GM12878 (cell line): Measurements from ENCODE around the gene BCKDK. TPM values are rescaled to one million over a fixed set of nuclear protein-coding genes. Genes with fewer than 3 reads are reported as not detected.

Source experiments
- ATAC-seq: fragments of 200-7000 bp; cut with Tn5 transposase; 3 replicates; pipeline ENCODE4 v1.9.1; 2020; ENCODE audit warnings: mild to moderate bottlenecking, moderate library complexity
- BruUV-seq: library from RNA; stranded (reverse); fragments of 400-500 nt; replicated peaks from 2 replicates; lab custom pipeline; 2021; lab: Mats Ljungman, UMichigan
- CTCF ChIA-PET: fragments of 300-600 bp; sonication (Branson Sonifier 250); formaldehyde crosslinking; extraction: SDS; loops from one replicate; lab custom pipeline; 2021; ENCODE audit warnings: inconsistent platforms; lab: Yijun Ruan, JAX
- POLR2A ChIA-PET: fragments of 350-600 bp; formaldehyde crosslinking; extraction: SDS; loops from one replicate; lab custom pipeline; 2021; ENCODE audit warnings: inconsistent platforms; lab: Charles Lee
- RAD21 ChIA-PET: fragments of 300-600 bp; sonication (Branson Sonifier 250); formaldehyde crosslinking; loops from one replicate; lab custom pipeline; 2023; ENCODE audit warnings: antibody characterized with exemption; ENCODE audit not compliant: unreplicated experiment; lab: Charles Lee
- SMC1A ChIA-PET: fragments of 300-600 bp; sonication (Branson Sonifier 250); formaldehyde crosslinking; loops from one replicate; lab custom pipeline; 2023; ENCODE audit not compliant: unreplicated experiment, uncharacterized antibody; lab: Charles Lee
- DNase-seq: peaks from one replicate; pipeline ENCODE4 v3.0.0-alpha.2; 2011; ENCODE audit warnings: low read depth, low spot score
- FAIRE-seq: peaks from 3 replicates; lab custom pipeline; 2011; peaks lifted over from hg19 to GRCh38; lab: Jason Lieb, UNC
- H2AFZ ChIP-seq: 2 replicates; pipeline ENCODE4 v1.6.0; 2011; ENCODE audit warnings: low read depth, low read length, control low read depth; ENCODE audit not compliant: control insufficient read depth
- H3K27ac ChIP-seq: 2 replicates; pipeline ENCODE4 v1.5.1; 2011; ENCODE audit warnings: control low read depth; ENCODE audit not compliant: control insufficient read depth, insufficient read depth
- H3K27me3 ChIP-seq, 2 experiments: replicated peaks in 1 of 2; 2 replicates each; pipeline versions ENCODE4 v1.6.0 to v1.6.1; 2011; ENCODE audit warnings: low read length in 1 of 2; ENCODE audit not compliant: control insufficient read depth in 2 of 2, insufficient read depth in 2 of 2
- H3K36me3 ChIP-seq, 2 experiments: 2 replicates each; pipeline ENCODE4 v1.5.1; 2011; ENCODE audit warnings: low read length in 1 of 2; ENCODE audit not compliant: control insufficient read depth in 2 of 2, insufficient read depth in 2 of 2
- H3K4me1 ChIP-seq: 2 replicates; pipeline ENCODE4 v1.6.1; 2011; ENCODE audit warnings: mild to moderate bottlenecking, low read length, moderate library complexity, mixed read lengths; ENCODE audit not compliant: control insufficient read depth, insufficient read depth
- H3K4me2 ChIP-seq: 2 replicates; pipeline ENCODE4 v1.6.0; 2011; ENCODE audit warnings: control low read depth; ENCODE audit not compliant: control insufficient read depth, insufficient read depth
- H3K4me3 ChIP-seq: fragments of 200-600 bp; sonication (generic); 2 replicates; pipeline ENCODE4 v1.5.1; 2016
- H3K79me2 ChIP-seq: 2 replicates; pipeline ENCODE4 v1.6.0; 2011; ENCODE audit warnings: low read length; ENCODE audit not compliant: control insufficient read depth, insufficient read depth
- H3K9ac ChIP-seq: 2 replicates; pipeline ENCODE4 v1.8.0; 2011; ENCODE audit warnings: low read length, control low read depth, mixed read lengths; ENCODE audit not compliant: control insufficient read depth, insufficient read depth
- H3K9me3 ChIP-seq: replicated peaks from 3 replicates; pipeline ENCODE4 v1.5.1; 2011; ENCODE audit warnings: mild to moderate bottlenecking, low read length; ENCODE audit not compliant: control insufficient read depth, insufficient read depth
- H4K20me1 ChIP-seq: 2 replicates; pipeline ENCODE4 v1.6.0; 2011; ENCODE audit not compliant: control insufficient read depth, insufficient read depth
- ASH2L ChIP-seq: fragments of 300-600, 200-600 bp; sonication (generic); IDR thresholded peaks from 2 replicates; pipeline ENCODE4 v1.6.1; 2017; ENCODE audit warnings: low read depth, mild to moderate bottlenecking, borderline replicate concordance
- CEBPB ChIP-seq, 2 experiments: fragments of 150-350 bp in 1 of 2; IDR thresholded peaks; 2 replicates each; pipeline ENCODE4 v1.6.1; 2012 to 2014; ENCODE audit warnings: low read depth in 2 of 2, low read length in 2 of 2, borderline replicate concordance in 1 of 2, inconsistent platforms in 1 of 2
- CREM ChIP-seq: IDR thresholded peaks from 2 replicates; pipeline ENCODE4 v1.6.1; 2014; ENCODE audit warnings: antibody characterized with exemption, low read depth
- EED ChIP-seq: sonication (generic); IDR thresholded peaks from 2 replicates; pipeline ENCODE4 v1.6.1; 2016; ENCODE audit warnings: antibody characterized with exemption, low read depth
- GABPA ChIP-seq: IDR thresholded peaks from 2 replicates; pipeline ENCODE4 v1.6.1; 2014; ENCODE audit warnings: antibody characterized with exemption, low read depth, mild to moderate bottlenecking, inconsistent platforms
- HDAC6 ChIP-seq: fragments of 200-600 bp; sonication (generic); IDR thresholded peaks from one replicate; pipeline ENCODE4 v1.8.0; 2017; ENCODE audit warnings: antibody characterized with exemption; ENCODE audit not compliant: unreplicated experiment
- JUNB ChIP-seq: IDR thresholded peaks from 2 replicates; pipeline ENCODE4 v1.6.1; 2016; ENCODE audit warnings: antibody characterized with exemption, mild to moderate bottlenecking
- JUND ChIP-seq: IDR thresholded peaks from 2 replicates; pipeline ENCODE4 v1.6.1; 2012; ENCODE audit warnings: low read depth, mild to moderate bottlenecking, low read length, improper control_type of control experiment, moderate library complexity
- WGBS: methylation state at CpG from one replicate; pipeline ENCODE4 v1.1.6; 2016; ENCODE audit warnings: low lambda C conversion rate; ENCODE audit not compliant: insufficient replicate concordance, insufficient coverage; ENCODE audit errors: missing lambda C conversion rate; 5-methylcytosine and 5-hydroxymethylcytosine counted together
- in situ Hi-C: fragments of 300-500 bp; cut with MboI; formaldehyde crosslinking; loops from 9 replicates; pipeline ENCODE4 v1.14.3; 2018; ENCODE audit warnings: mixed read lengths
- intact Hi-C: fragments of 100-400 bp; cut with micrococcal nuclease; formaldehyde crosslinking; loops from one replicate; pipeline ENCODE4 v1.14.2; 2022; ENCODE audit not compliant: unreplicated experiment
- polyA plus RNA-seq, 11 experiments: library from polyadenylated mRNA; depleted of rRNA in 4 of 11; unstranded in 6 of 11; stranded (reverse) in 5 of 11; fragments of >200 nt; fragmentation: Nextera tagmentation in 4 of 11; fragmentation: Illumina TruSeq in 1 of 11; extraction: Ambion mirVana in 4 of 11; extraction: Trizol in 1 of 11; gene quantifications; 1 replicate in 1 of 11; 2 replicates in 10 of 11; pipeline versions ENCODE4 v1.2.1 to v1.2.3, GENCODE V29; 2011 to 2016; ENCODE audit warnings: inconsistent platforms in 2 of 11, missing spikeins in 2 of 11, low read depth in 1 of 11
- total RNA-seq, 4 experiments: library from RNA; depleted of rRNA in 3 of 4; stranded (reverse); fragments of >200 nt in 3 of 4; fragmentation: Illumina TruSeq in 1 of 4; extraction: Trizol in 1 of 4; gene quantifications; 2 replicates each; pipeline versions ENCODE4 v1.2.1 to v1.2.3, GENCODE V29; 2013 to 2021
- TF ChIP-seq, protein P1 (sequence below): IDR thresholded peaks from 2 replicates; pipeline ENCODE4 v1.6.1; 2011; ENCODE audit warnings: borderline replicate concordance, low read depth, mild to moderate bottlenecking, moderate library complexity, mixed read lengths, low read length; ENCODE audit not compliant: insufficient read depth; ENCODE audit errors: extremely low read length
- TF ChIP-seq, protein P2 (sequence below): fragments of 450-650 bp; IDR thresholded peaks from 2 replicates; pipeline ENCODE4 v1.6.1; 2014; ENCODE audit warnings: mild to moderate bottlenecking
- TF ChIP-seq, protein P3 (sequence below): fragments of 450-650 bp; formaldehyde crosslinking; IDR thresholded peaks from 2 replicates; pipeline ENCODE4 v1.5.0; 2022; ENCODE audit warnings: mild to moderate bottlenecking, missing genetic modification characterization
- TF ChIP-seq, protein P4 (sequence below): IDR thresholded peaks from 2 replicates; pipeline ENCODE4 v1.6.1; 2011; ENCODE audit warnings: low read depth, low read length, improper control_type of control experiment, borderline replicate concordance

The BCKDK gene
- total and polyA plus RNA-seq, 10 of the 15 experiments (the other 5 are each of a cell fraction or from before 2014, with no cell fraction given): 0.68 to 56.6 (median 32.8) TPM

DNA sequence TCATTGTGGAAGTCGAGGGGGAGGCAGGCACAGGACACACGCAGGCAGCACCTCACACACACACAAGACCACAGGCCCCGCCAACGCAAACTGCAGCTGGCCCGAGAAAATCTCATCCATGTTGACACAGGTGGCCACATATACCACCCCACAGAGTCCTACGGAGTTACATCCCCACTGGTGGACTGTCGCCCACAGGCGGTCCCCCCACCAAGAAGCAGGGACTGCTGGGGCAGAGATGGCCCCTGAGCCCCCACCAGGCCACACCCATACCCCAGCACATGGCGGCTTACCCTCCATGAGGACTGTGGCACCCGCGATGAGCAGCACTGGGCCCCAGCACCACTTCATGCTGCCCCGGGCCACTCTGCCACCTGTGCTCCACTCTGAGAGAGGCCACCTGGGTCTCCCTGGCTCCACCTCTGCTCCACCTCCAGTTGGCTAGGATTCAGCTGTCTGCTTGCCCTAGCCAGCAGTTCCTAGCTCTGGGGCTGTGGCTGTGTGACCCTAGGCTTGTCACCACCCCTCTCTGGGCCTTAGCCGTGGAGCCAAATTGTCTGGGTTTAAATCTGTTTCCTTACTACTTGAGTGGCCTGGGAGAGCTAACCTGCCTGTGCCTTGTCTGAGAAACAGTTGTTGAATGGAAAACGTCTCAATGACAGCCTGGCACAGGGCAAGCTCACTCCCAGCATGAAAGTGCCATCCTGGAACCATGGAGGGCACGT is 19.6 kb upstream of the BCKDK start, which contains the start of gene PRSS53:
TSS of gene PRSS53 (minus strand) at position 485 of the 725 bp plus-strand sequence. CDS start at position 351, 134 bp downstream.
- in situ Hi-C loops (no loop called here), intact Hi-C loops (no loop called here)
- no peak within 1 kb of the TSS for H3K9ac ChIP-seq
- CTCF ChIA-PET: no interaction called here
- RAD21 ChIA-PET: no interaction called here
- no peak for TF ChIP-seq ASH2L
- TF ChIP-seq EED: no peak
- TF ChIP-seq, protein P1, sequence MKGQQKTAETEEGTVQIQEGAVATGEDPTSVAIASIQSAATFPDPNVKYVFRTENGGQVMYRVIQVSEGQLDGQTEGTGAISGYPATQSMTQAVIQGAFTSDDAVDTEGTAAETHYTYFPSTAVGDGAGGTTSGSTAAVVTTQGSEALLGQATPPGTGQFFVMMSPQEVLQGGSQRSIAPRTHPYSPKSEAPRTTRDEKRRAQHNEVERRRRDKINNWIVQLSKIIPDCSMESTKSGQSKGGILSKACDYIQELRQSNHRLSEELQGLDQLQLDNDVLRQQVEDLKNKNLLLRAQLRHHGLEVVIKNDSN: no peak
- TF ChIP-seq, protein P2, sequence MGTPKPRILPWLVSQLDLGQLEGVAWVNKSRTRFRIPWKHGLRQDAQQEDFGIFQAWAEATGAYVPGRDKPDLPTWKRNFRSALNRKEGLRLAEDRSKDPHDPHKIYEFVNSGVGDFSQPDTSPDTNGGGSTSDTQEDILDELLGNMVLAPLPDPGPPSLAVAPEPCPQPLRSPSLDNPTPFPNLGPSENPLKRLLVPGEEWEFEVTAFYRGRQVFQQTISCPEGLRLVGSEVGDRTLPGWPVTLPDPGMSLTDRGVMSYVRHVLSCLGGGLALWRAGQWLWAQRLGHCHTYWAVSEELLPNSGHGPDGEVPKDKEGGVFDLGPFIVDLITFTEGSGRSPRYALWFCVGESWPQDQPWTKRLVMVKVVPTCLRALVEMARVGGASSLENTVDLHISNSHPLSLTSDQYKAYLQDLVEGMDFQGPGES: no peak
- no peak for TF ChIP-seq CREM
- no peak for TF ChIP-seq HDAC6
- TF ChIP-seq JUNB: no peak
- no peak for TF ChIP-seq GABPA
- no peak for TF ChIP-seq CEBPB (IDR thresholded peaks at IDR 0.05; ENCODE audit: borderline replicate concordance in 1 of 2, low read depth in 2 of 2, low read length in 2 of 2)
- TF ChIP-seq, protein P3, sequence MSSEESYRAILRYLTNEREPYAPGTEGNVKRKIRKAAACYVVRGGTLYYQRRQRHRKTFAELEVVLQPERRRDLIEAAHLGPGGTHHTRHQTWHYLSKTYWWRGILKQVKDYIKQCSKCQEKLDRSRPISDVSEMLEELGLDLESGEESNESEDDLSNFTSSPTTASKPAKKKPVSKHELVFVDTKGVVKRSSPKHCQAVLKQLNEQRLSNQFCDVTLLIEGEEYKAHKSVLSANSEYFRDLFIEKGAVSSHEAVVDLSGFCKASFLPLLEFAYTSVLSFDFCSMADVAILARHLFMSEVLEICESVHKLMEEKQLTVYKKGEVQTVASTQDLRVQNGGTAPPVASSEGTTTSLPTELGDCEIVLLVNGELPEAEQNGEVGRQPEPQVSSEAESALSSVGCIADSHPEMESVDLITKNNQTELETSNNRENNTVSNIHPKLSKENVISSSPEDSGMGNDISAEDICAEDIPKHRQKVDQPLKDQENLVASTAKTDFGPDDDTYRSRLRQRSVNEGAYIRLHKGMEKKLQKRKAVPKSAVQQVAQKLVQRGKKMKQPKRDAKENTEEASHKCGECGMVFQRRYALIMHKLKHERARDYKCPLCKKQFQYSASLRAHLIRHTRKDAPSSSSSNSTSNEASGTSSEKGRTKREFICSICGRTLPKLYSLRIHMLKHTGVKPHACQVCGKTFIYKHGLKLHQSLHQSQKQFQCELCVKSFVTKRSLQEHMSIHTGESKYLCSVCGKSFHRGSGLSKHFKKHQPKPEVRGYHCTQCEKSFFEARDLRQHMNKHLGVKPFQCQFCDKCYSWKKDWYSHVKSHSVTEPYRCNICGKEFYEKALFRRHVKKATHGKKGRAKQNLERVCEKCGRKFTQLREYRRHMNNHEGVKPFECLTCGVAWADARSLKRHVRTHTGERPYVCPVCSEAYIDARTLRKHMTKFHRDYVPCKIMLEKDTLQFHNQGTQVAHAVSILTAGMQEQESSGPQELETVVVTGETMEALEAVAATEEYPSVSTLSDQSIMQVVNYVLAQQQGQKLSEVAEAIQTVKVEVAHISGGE (CRISPR knock-in tag): no peak
- no peak for TF ChIP-seq JUND
- TF ChIP-seq, protein P4, sequence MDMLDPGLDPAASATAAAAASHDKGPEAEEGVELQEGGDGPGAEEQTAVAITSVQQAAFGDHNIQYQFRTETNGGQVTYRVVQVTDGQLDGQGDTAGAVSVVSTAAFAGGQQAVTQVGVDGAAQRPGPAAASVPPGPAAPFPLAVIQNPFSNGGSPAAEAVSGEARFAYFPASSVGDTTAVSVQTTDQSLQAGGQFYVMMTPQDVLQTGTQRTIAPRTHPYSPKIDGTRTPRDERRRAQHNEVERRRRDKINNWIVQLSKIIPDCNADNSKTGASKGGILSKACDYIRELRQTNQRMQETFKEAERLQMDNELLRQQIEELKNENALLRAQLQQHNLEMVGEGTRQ: no peak
- no peak for FAIRE-seq
- no peak within 1 kb of the TSS for H3K4me2 ChIP-seq
- WGBS: 79% methylated on average over 15 of the region's 15 CpGs
- no peak within 1 kb of the TSS for H2AFZ ChIP-seq
- H3K27me3 ChIP-seq: no peaks in the 10 kb centered on the region
- H3K27ac ChIP-seq: no peak within 1 kb of the TSS
- H3K4me1 ChIP-seq: no peaks in the 10 kb centered on the region
- ATAC-seq: no peak
- peaks cover 2% of the 10 kb centered on the region in 2 experiments; a peak in 3 of 4 replicates for H3K36me3 ChIP-seq
- SMC1A ChIA-PET: no interaction called here
- H3K79me2 ChIP-seq: peaks cover 9% of the 10 kb centered on the region
- H3K9me3 ChIP-seq: no peaks in the 10 kb centered on the region
- no peak within 1 kb of the TSS for H3K4me3 ChIP-seq
- POLR2A ChIA-PET: no interaction called here
- BruUV-seq: no TSS peak
- no peaks in the 10 kb centered on the region; the same call in 1 of the 2 replicates for H4K20me1 ChIP-seq
- no peak for DNase-seq
